Thyroid gland (tissue), 4 donors: ENCODE data around the gene CNIH1. TPM values are rescaled to one million over a fixed set of nuclear protein-coding genes. Genes with fewer than 3 reads are reported as not detected.
"Not testable (repeated sequence)": the region's sequence is repeated elsewhere in the genome, so short reads cannot be mapped to it uniquely, and the experiment has no call there.

Experiments
- DNase-seq, 2 donors: peaks; one replicate each; pipeline ENCODE4 v3.0.0-alpha.2; 2019
- H3K27ac ChIP-seq, 3 donors: fragments of 200-600 bp; sonication (generic); 1 replicate in 2 of 3; 2 replicates in 1 of 3; pipeline ENCODE4 v1.5.1; 2016 to 2019; ENCODE audit warnings: mild to moderate bottlenecking in 1 of 3, moderate library complexity in 1 of 3
- H3K27me3 ChIP-seq: fragments of 200-600 bp; sonication (generic); one replicate; pipeline ENCODE4 v1.5.1; 2019
- H3K36me3 ChIP-seq, 2 donors: fragments of 200-600 bp; sonication (generic); one replicate each; pipeline ENCODE4 v1.5.1; 2016 to 2019
- H3K4me1 ChIP-seq, 2 donors: fragments of 200-600 bp; sonication (generic); one replicate each; pipeline ENCODE4 v1.5.1; 2017 to 2019
- H3K4me3 ChIP-seq, 3 donors: fragments of 200-600 bp; sonication (generic); replicated peaks in 1 of 3; 1 replicate in 2 of 3; 2 replicates in 1 of 3; pipeline ENCODE4 v1.5.1; 2016; ENCODE audit warnings: mild to moderate bottlenecking in 1 of 3
- H3K9me3 ChIP-seq: fragments of 200-600 bp; sonication (generic); one replicate; pipeline ENCODE4 v1.5.1; 2017
- POLR2A ChIP-seq, 2 donors: fragments of 450-650 bp; IDR thresholded peaks; one replicate each; pipeline ENCODE4 v1.6.1; 2017; ENCODE audit warnings: antibody characterized with exemption in 2 of 2, mild to moderate bottlenecking in 2 of 2, moderate library complexity in 1 of 2
- WGBS, 2 donors: methylation state at CpG; one replicate each; pipeline ENCODE4 v1.1.5; 2017; 5-methylcytosine and 5-hydroxymethylcytosine counted together
- intact Hi-C: fragments of 100-400 bp; cut with DNase I; formaldehyde crosslinking; loops from one replicate; pipeline ENCODE4 v1.15.1; 2023
- total RNA-seq, 4 donors: library from RNA; depleted of rRNA; stranded (reverse); fragments of >200 nt; gene quantifications; one replicate each; pipeline ENCODE4 v1.2.3, GENCODE V29; 2016
- TF ChIP-seq, protein P1 (sequence below), 6 experiments: fragments of 200-600 bp in 3 of 6; fragments of 450-650 bp in 3 of 6; sonication (generic) in 3 of 6; IDR thresholded peaks; one replicate each; pipeline ENCODE4 v1.5.1; 2016 to 2019; ENCODE audit warnings: antibody characterized with exemption in 6 of 6, mild to moderate bottlenecking in 2 of 6, inconsistent platforms in 1 of 6, moderate library complexity in 1 of 6

CNIH1 gene
- total RNA-seq, 4 donors from 2014 or later: 52.0 to 167 (median 108) TPM

DNA sequence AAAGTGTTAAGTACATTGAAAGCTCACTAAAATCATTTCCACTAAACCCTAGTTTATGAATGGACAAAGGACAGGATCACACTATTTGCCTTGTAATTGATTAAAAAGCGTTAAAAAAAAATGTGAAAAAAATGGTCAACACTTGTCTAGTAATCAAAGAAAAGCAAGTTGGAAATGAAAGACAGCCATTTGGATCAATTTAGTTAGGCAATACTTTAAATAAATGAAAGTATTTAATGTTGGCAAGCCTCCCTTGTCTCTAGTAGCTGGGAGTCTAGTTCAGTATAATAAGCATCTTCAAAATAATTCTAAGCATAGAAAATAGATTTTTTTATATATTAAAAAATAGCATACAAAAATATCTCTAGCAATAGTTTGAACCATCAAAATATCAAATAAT lies 14.2 kb upstream of the CNIH1 start:
- TF ChIP-seq POLR2A (IDR thresholded peaks at IDR 0.05): no peak
- TF ChIP-seq, protein P1, sequence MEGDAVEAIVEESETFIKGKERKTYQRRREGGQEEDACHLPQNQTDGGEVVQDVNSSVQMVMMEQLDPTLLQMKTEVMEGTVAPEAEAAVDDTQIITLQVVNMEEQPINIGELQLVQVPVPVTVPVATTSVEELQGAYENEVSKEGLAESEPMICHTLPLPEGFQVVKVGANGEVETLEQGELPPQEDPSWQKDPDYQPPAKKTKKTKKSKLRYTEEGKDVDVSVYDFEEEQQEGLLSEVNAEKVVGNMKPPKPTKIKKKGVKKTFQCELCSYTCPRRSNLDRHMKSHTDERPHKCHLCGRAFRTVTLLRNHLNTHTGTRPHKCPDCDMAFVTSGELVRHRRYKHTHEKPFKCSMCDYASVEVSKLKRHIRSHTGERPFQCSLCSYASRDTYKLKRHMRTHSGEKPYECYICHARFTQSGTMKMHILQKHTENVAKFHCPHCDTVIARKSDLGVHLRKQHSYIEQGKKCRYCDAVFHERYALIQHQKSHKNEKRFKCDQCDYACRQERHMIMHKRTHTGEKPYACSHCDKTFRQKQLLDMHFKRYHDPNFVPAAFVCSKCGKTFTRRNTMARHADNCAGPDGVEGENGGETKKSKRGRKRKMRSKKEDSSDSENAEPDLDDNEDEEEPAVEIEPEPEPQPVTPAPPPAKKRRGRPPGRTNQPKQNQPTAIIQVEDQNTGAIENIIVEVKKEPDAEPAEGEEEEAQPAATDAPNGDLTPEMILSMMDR (IDR thresholded peaks at IDR 0.05): no peak
- Histone ChIP-seq H3K4me3 (no peak overlapping the region), H3K36me3 (no peaks in the 10 kb centered on the region), H3K9me3 (no peaks in the 10 kb centered on the region), H3K27me3 (no peaks in the 10 kb centered on the region), H3K27ac (no peak overlapping the region), H3K4me1 (no peaks in the 10 kb centered on the region)
- intact Hi-C loops: no loop called here
- 85 to 89% methylated on average over 1 of the region's 1 CpG for WGBS, 2 donors
- no peak for DNase-seq

DNA sequence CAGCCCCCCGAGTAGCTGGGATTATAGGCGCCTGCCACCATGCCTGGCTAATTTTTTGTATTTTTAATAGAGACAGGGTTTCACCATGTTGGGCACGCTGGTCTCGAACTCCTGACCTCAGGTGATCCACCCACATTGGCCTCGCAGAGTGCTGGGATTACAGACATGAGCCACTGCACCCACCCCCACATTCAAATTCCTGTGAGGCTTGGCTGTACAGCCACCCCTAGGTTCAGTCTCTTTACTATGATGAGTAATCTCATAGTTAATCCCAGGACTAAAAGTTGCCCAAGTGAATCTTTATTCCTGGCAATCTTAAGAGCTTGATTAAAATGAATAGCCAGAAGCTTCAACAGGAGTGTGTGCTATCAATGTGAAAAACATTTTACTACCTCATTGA lies 12.8 kb upstream of the CNIH1 start:
- H3K4me3 ChIP-seq, intact Hi-C loops, H3K27me3 ChIP-seq, H3K4me1 ChIP-seq, H3K9me3 ChIP-seq, H3K27ac ChIP-seq, H3K36me3 ChIP-seq, DNase-seq: not testable (repeated sequence)
- 93 to 97% methylated on average over 5 of the region's 5 CpGs for WGBS, 2 donors

DNA sequence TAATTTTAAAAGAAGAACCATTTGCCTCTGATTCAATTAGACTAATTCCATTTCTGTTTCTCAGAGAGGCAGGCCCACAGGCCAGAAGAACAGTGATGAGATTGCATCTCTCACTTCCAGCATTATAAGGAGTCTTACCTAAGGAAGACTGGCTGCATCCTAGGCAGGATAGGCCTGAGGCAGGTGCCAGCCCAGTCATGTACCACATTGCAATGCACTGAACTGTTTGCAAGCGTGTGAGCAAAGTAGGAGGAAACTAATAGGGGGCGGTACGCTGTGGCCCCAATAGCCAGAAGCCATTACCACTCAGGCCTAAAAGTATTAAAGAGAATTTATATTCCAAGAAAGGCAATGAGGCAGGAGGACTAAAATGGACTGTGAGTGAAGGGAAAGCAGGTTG lies 12.1 kb upstream of the CNIH1 start:
- Histone ChIP-seq H3K27me3 (no peaks in the 10 kb centered on the region), H3K36me3 (no peaks in the 10 kb centered on the region), H3K9me3 (no peaks in the 10 kb centered on the region), H3K4me3 (no peak overlapping the region), H3K27ac (no peak overlapping the region), H3K4me1 (peaks cover 0 to 10% of the 10 kb centered on the region in 2 donors)
- intact Hi-C loops: no loop called here
- TF ChIP-seq, protein P1 (IDR thresholded peaks at IDR 0.05): no peak
- no peak for TF ChIP-seq POLR2A (IDR thresholded peaks at IDR 0.05)
- no peak for DNase-seq
- WGBS, 2 donors: 81 to 95% methylated on average over 3 of the region's 3 CpGs

DNA sequence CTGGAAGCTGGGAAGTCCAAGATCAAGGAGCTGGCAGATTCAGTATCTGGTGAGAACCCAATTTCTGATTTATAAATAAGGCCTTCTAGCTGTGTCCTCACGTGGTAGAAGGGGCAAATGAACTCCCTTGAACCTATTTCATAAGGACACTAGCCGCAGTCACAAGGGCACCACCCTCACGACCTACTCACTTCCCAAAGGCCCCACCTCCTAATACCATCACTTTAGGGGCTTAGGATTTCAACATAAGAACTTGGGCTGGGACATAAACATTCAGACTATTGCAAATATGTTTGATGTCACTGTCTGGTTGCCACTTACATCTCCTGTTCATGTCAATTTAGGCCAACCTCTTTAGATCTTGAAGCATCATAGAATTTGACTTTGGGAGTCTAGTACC lies 10.8 kb upstream of the CNIH1 start:
- H3K27me3 ChIP-seq: no peaks in the 10 kb centered on the region
- H3K4me3 ChIP-seq: no peak overlapping the region
- no peaks in the 10 kb centered on the region for H3K36me3 ChIP-seq
- no peak for DNase-seq
- TF ChIP-seq, protein P1 (IDR thresholded peaks at IDR 0.05): no peak
- peaks cover 0 to 10% of the 10 kb centered on the region in 2 donors for H3K4me1 ChIP-seq
- no peak overlapping the region for H3K27ac ChIP-seq
- intact Hi-C loops: no loop called here
- H3K9me3 ChIP-seq: no peaks in the 10 kb centered on the region
- 79 to 88% methylated on average over 3 of the region's 3 CpGs for WGBS, 2 donors

DNA sequence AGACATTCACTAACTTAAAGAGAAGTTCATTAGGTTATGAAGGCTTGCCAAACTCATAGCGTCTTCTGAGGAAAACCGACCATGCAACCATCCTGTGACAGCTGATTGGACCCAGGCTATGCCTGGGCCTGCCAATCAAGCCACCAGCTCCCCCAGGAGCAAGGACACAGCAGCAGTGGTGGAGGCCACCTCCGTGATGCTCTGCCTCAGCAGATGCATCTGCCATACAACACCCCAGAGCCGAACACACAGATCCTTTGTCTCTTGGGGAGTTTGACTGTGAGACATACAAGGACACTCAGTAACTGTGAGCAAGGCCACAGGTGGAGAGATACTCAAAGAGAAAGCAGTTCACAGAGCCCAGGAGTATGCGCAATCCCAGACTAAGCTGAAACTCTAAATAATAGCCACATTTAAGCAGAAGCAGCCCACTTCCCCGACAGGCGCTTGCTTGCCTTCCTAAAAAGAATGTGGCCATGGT lies 10.0 kb upstream of the CNIH1 start:
- TF ChIP-seq POLR2A (IDR thresholded peaks at IDR 0.05): no peak
- TF ChIP-seq, protein P1 (IDR thresholded peaks at IDR 0.05): no peak
- WGBS, 2 donors: 86 to 90% methylated on average over 6 to 7 of the region's 7 CpGs

DNA sequence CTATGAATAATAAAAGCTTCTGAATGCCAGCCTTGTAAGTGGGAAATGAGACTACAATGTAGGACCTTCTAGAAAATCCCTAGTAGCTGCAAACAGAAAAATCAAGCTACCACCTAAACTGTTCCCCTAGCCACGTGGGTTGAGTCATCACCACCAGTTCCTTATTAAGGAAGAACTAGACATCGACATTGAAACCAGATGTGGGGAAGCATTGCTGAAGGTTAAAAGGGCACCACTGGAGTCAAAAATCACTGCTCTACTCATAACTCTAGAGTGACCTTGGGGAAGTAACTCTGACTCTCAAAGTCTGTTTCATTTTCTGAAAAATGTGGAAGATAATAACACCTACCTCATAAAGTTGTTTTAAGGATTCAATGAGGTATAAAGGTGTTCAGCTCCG lies 9.4 kb upstream of the CNIH1 start:
- H3K4me3 ChIP-seq: no peak overlapping the region
- no peak overlapping the region for H3K27ac ChIP-seq
- H3K36me3 ChIP-seq: no peaks in the 10 kb centered on the region
- no peaks in the 10 kb centered on the region for H3K27me3 ChIP-seq
- no peak for DNase-seq
- H3K9me3 ChIP-seq: no peaks in the 10 kb centered on the region
- intact Hi-C loops: no loop called here
- no peak for TF ChIP-seq POLR2A (IDR thresholded peaks at IDR 0.05)
- TF ChIP-seq, protein P1 (IDR thresholded peaks at IDR 0.05): no peak
- H3K4me1 ChIP-seq: peaks cover 4 to 21% of the 10 kb centered on the region in 2 donors
- 75 to 80% methylated on average over 3 of the region's 3 CpGs for WGBS, 2 donors

More for the DNA sequence above, 10.0 kb upstream of the CNIH1 start:
- Histone ChIP-seq H3K36me3 (no peaks in the 10 kb centered on the region), H3K9me3 (no peaks in the 10 kb centered on the region), H3K4me1 (peaks cover 0 to 16% of the 10 kb centered on the region in 2 donors), H3K4me3 (no peak overlapping the region), H3K27ac (no peak overlapping the region), H3K27me3 (no peaks in the 10 kb centered on the region)
- intact Hi-C loops: no loop called here
- no peak for DNase-seq
